Measurements from ENCODE around the gene MRRF. TPM values are rescaled to one million over a fixed set of nuclear protein-coding genes. Genes with fewer than 3 reads are reported as not detected.
A peak's percentile ranks its signal among the peaks of the same experiment; 100 is the strongest.

MRRF gene
- total RNA-seq, 1 experiment from 2014 or later = 26.2 TPM

DNA sequence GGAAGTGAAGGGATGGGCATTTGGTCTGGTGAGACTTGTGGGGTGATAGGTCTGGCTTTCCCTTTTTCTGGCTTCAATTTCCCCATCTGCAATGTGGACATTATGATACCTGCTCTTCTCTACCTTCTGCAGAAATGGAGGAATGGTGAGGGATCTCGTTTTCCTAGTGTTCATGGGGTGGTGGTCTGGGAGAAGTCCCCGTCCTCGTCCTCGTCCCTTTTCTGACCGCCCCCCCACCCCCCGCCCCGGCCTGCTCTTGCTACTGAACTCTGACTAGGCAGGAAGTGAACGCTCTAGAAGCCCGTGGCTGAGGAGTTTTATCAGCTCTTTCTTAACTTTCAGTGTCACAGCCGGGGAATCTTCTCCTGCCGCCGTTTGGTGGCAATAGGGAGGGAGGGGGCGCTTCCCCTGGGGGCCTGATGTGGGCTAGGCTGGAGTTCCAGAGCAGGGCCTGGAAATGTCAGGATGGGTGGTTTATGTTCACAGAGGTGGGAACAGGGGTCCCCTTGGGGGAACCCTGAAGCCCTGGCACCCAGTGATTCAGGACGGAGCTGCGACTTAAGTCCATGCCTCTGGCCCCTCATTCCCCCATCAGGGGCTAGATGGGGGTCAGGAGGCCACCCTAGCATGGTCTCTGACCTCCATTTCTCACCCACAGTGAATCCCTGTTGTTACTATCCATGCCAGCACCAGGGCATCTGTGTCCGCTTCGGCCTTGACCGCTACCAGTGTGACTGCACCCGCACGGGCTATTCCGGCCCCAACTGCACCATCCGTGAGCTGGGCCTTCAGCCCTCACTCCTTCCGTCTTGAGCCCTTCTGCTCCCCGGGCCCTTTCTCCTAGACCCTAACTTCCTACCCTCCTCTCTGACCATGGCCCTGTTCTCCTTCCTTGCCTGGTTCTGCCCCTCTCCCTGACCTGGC lies 112.8 kb downstream of the MRRF start:
- Histone ChIP-seq H3K27me3 (ENCODE audit: control insufficient read depth, insufficient read depth, low read length) (peaks cover 24% of the 10 kb centered on the region), H3K36me3 (replicated peaks; ENCODE audit: control insufficient read depth, insufficient read depth, low read length) (no peaks in the 10 kb centered on the region), H3K4me3 (ENCODE audit: insufficient read depth, low read depth, low read length) (no peak overlapping the region)
- no peak for DNase-seq

DNA sequence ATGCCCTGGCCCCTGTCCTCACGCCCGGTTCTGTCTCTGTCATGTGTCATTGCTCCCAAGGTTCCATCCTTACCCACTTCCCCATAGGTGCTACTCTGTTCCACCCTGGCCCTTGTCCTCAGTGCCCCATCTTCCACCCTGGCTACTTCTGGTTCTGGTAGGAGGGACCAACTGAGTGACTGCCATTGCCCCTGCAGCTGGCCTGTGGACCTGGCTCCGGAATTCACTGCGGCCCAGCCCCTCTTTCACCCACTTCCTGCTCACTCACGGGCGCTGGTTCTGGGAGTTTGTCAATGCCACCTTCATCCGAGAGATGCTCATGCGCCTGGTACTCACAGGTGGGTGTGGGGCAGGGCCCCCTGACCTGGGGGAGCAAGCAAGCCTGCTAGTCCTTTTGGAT lies 113.6 kb downstream of the MRRF start:
- peaks cover 17% of the 10 kb centered on the region for H3K27me3 ChIP-seq (ENCODE audit: control insufficient read depth, insufficient read depth, low read length)

DNA sequence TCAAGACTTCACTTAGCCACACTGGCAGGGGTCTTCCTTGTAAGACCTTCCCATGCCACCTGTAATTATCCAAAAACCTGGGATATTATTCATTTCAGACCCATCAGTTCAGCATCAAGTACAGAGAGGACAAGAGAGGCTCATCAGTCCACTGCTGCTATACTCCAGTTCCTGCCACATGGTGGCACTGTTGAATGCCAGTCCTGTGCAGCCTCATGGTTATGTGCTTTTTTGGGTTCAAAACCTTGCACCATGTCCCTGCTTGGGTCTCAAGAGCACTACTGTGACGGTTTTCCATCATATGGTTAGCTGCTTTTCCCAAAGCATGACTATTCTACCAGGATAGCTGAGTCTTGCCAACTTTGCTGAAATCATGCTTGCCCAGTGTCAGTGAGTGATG lies 114.7 kb downstream of the MRRF start:
- no peak overlapping the region for H3K4me3 ChIP-seq (ENCODE audit: insufficient read depth, low read depth, low read length)
- peak; percentile 75 for DNase-seq
- H3K27me3 ChIP-seq (ENCODE audit: control insufficient read depth, insufficient read depth, low read length) = peaks cover 8% of the 10 kb centered on the region
- no peaks in the 10 kb centered on the region for H3K36me3 ChIP-seq (replicated peaks; ENCODE audit: control insufficient read depth, insufficient read depth, low read length)

More for the DNA sequence above, 113.6 kb downstream of the MRRF start:
- DNase-seq = no peak
- Histone ChIP-seq H3K36me3 (replicated peaks; ENCODE audit: control insufficient read depth, insufficient read depth, low read length) (no peaks in the 10 kb centered on the region), H3K4me3 (ENCODE audit: insufficient read depth, low read depth, low read length) (no peak overlapping the region)

DNA sequence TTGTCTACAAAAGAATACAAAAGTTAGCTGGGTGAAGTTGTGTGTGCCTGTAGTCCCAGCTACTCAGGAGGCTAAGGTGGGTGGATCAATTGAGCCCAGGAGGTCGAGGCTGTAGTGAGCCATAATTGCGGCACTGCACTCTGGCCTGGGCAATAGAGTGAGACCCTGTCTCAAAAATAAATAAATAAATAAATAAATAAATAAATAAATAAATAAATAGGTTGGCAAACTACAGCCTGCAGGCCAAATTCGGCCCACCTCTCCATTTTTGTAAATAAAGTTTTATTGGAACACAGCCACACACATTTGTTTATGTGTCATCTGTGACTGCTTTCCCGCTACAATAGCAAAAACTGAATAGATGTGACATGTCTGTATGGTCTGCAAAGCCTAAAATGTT lies 115.6 kb downstream of the MRRF start:
- Histone ChIP-seq H3K4me3 (ENCODE audit: insufficient read depth, low read depth, low read length) (no peak overlapping the region), H3K27me3 (ENCODE audit: control insufficient read depth, insufficient read depth, low read length) (peaks cover 3% of the 10 kb centered on the region), H3K36me3 (replicated peaks; ENCODE audit: control insufficient read depth, insufficient read depth, low read length) (no peaks in the 10 kb centered on the region)
- no peak for DNase-seq

Other genes starting within 250 kb of the MRRF start
- 0.18 and 0.97 TPM in 2 replicates for gene TTLL11, start 171.6 kb upstream of the MRRF start, total RNA-seq (2014; rRNA removed; shearing (Covaris generic))
- gene NDUFA8, start 105.1 kb upstream of the MRRF start, total RNA-seq (2014; rRNA removed; shearing (Covaris generic)) = 43.9 and 47.2 TPM in 2 replicates
- gene MORN5, start 105.0 kb upstream of the MRRF start, total RNA-seq (2014; rRNA removed; shearing (Covaris generic)) = not detected in 2 replicates
- gene LHX6, start 35.9 kb upstream of the MRRF start, total RNA-seq (2014; rRNA removed; shearing (Covaris generic)) = 5.2 and 5.9 TPM in 2 replicates
- 5.6 and 13.0 TPM in 2 replicates for gene RBM18, start within 50 bp of the MRRF start, total RNA-seq (2014; rRNA removed; shearing (Covaris generic))
- gene PTGS1, start 106.1 kb downstream of the MRRF start, total RNA-seq (2014; rRNA removed; shearing (Covaris generic)) = 0.69 and 1.1 TPM in 2 replicates
- not detected in 2 replicates for gene OR1J1, start 213.0 kb downstream of the MRRF start, total RNA-seq (2014; rRNA removed; shearing (Covaris generic))
- gene OR1J2, start 245.9 kb downstream of the MRRF start, total RNA-seq (2014; rRNA removed; shearing (Covaris generic)) = not detected in 2 replicates